ENCODE data around the gene MRPS18A. TPM values are rescaled to one million over a fixed set of nuclear protein-coding genes. Genes with fewer than 3 reads are reported as not detected.
A peak's percentile ranks its signal among the peaks of the same experiment; 100 is the strongest.

MRPS18A gene
- total RNA-seq, 2 experiments from 2014 or later, result 45.4 to 52.9 TPM

GRCh38 chr6:43706788-43707187, 19.2 kb upstream of the MRPS18A start:
- no peak overlapping the region for H3K4me3 Mint-ChIP-seq
- no peak for TF ChIP-seq CTCF (IDR thresholded peaks at IDR 0.05)
- intact Hi-C loops (cut with micrococcal nuclease), result no loop called here
- peaks cover 33% of the 10 kb centered on the region for H3K27me3 Mint-ChIP-seq
- H3K4me1 Mint-ChIP-seq (ENCODE audit: low read depth), result peaks cover 19% of the 10 kb centered on the region
- DNase-seq (no peak), ATAC-seq (peak; percentile 11)
- CTCF ChIA-PET, result interaction anchor here (1.2 to 1.8 kb wide), 2 partner anchors 18 to 39 kb away, joined by 4 to 8 read pairs; no protein-coding TSS in a partner anchor
- H3K27ac Mint-ChIP-seq, result no peak overlapping the region
- H3K9me3 Mint-ChIP-seq, result no peaks in the 10 kb centered on the region
- no peaks in the 10 kb centered on the region for H3K36me3 Mint-ChIP-seq (ENCODE audit: low read depth)
- POLR2A ChIA-PET, result interaction anchor here (0.8 kb wide), 1 partner anchor 28 kb away, joined by 3 read pairs; no protein-coding TSS in a partner anchor

GRCh38 chr6:43705996-43706395, 18.4 kb upstream of the MRPS18A start:
- peaks cover 19% of the 10 kb centered on the region for H3K4me1 Mint-ChIP-seq (ENCODE audit: low read depth)
- DNase-seq, result no peak
- no peak overlapping the region for H3K4me3 Mint-ChIP-seq
- no peak for TF ChIP-seq CTCF (IDR thresholded peaks at IDR 0.05)
- ChIA-PET POLR2A (interaction anchor here (0.8 kb wide), 1 partner anchor 27 kb away, joined by 3 read pairs; no protein-coding TSS in a partner anchor), CTCF (interaction anchor here (0.7 to 1.8 kb wide), 3 partner anchors 11 to 143 kb away, joined by 3 to 8 read pairs (median 7); no protein-coding TSS in a partner anchor)
- H3K36me3 Mint-ChIP-seq (ENCODE audit: low read depth), result no peaks in the 10 kb centered on the region
- intact Hi-C loops (cut with micrococcal nuclease), result no loop called here
- H3K9me3 Mint-ChIP-seq, result no peaks in the 10 kb centered on the region
- H3K27ac Mint-ChIP-seq, result no peak overlapping the region
- peaks cover 29% of the 10 kb centered on the region for H3K27me3 Mint-ChIP-seq
- no peak for ATAC-seq

- no peak overlapping the region for H3K4me3 Mint-ChIP-seq
- no peaks in the 10 kb centered on the region for H3K9me3 Mint-ChIP-seq
- peaks cover 7% of the 10 kb centered on the region for H3K4me1 Mint-ChIP-seq (ENCODE audit: low read depth)
- no peak for ATAC-seq
- H3K36me3 Mint-ChIP-seq (ENCODE audit: low read depth), result no peaks in the 10 kb centered on the region
- H3K27me3 Mint-ChIP-seq, result peaks cover 31% of the 10 kb centered on the region
- no peak for TF ChIP-seq CTCF (IDR thresholded peaks at IDR 0.05)
- ChIA-PET CTCF (interaction anchor here (0.8 kb wide), 1 partner anchor 393 kb away, joined by 3 read pairs; no protein-coding TSS in a partner anchor), POLR2A (no interaction called here)
- DNase-seq, result no peak
- H3K27ac Mint-ChIP-seq, result no peak overlapping the region
- intact Hi-C loops (cut with micrococcal nuclease), result no loop called here
Observed at GRCh38 chr6:43703512-43704429, 16.2 kb upstream of the MRPS18A start.

GRCh38 chr6:43702534-43703440, 15.2 kb upstream of the MRPS18A start:
- intact Hi-C loops (cut with micrococcal nuclease), result no loop called here
- peak; percentile 66 for DNase-seq
- Mint-ChIP-seq H3K9me3 (no peaks in the 10 kb centered on the region), H3K4me1 (ENCODE audit: low read depth) (peaks cover 7% of the 10 kb centered on the region), H3K4me3 (no peak overlapping the region), H3K36me3 (ENCODE audit: low read depth) (no peaks in the 10 kb centered on the region), H3K27me3 (peaks cover 34% of the 10 kb centered on the region), H3K27ac (no peak overlapping the region)
- no peak for TF ChIP-seq CTCF (IDR thresholded peaks at IDR 0.05)
- ChIA-PET CTCF (interaction anchor here (0.8 kb wide), 1 partner anchor 394 kb away, joined by 3 read pairs; no protein-coding TSS in a partner anchor), POLR2A (no interaction called here)
- peak; percentile 89 for ATAC-seq

Data from activated CD8-positive, alpha-beta T cell treated with anti-CD3 and anti-CD28 coated beads for 36 hours (primary cell).